Measurements from ENCODE around the gene C9orf85.

GRCh38 chr9:71911061-71911907 is at the start of gene C9orf85, which contains the start of gene ABHD17B:
- no peak for TF ChIP-seq TEAD4 (IDR thresholded peaks at IDR 0.05; ENCODE audit: low read depth, low read length)
- peak; percentile 100 for TF ChIP-seq TAF1 (IDR thresholded peaks at IDR 0.05; ENCODE audit: low read depth, low read length)
- no peak for TF ChIP-seq CREB1 (IDR thresholded peaks at IDR 0.05)
- no peak for TF ChIP-seq SUZ12 (IDR thresholded peaks at IDR 0.05; ENCODE audit: low read length)
- no peak for TF ChIP-seq CTCF (IDR thresholded peaks at IDR 0.05; ENCODE audit: control extremely low read depth in 1 of 3, insufficient read depth in 1 of 3, low read depth in 1 of 3, low read length in 3 of 3)
- TF ChIP-seq, protein P1, sequence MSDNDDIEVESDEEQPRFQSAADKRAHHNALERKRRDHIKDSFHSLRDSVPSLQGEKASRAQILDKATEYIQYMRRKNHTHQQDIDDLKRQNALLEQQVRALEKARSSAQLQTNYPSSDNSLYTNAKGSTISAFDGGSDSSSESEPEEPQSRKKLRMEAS (IDR thresholded peaks at IDR 0.05), result peak; percentile 96
- TF ChIP-seq POLR2A (IDR thresholded peaks at IDR 0.05; ENCODE audit: control extremely low read depth in 1 of 2, low read depth in 2 of 2, low read length in 2 of 2), result peak; percentile 99
- TF ChIP-seq GABPA (IDR thresholded peaks at IDR 0.05; ENCODE audit: borderline replicate concordance, insufficient read depth, low read length), result peak; percentile 56; the same call in 1 of the 2 replicates
- peak; percentile 77 for TF ChIP-seq CHD2 (IDR thresholded peaks at IDR 0.05; ENCODE audit: low read length)
- 0 out of 2 replicates have a peak, but pooled peaks have one; percentile 34 for TF ChIP-seq KDM5A (IDR thresholded peaks at IDR 0.05; ENCODE audit: low read length)
- no peak for TF ChIP-seq MAFK (IDR thresholded peaks at IDR 0.05; ENCODE audit: low read depth, low read length)
- peak; percentile 68 for TF ChIP-seq SP4 (IDR thresholded peaks at IDR 0.05; ENCODE audit: low read length)
- TF ChIP-seq CEBPB (IDR thresholded peaks at IDR 0.05; ENCODE audit: low read depth, low read length), result no peak
